Measurements from ENCODE around the gene KLHDC7A.

Gene KLHDC7A

GRCh38 chr1:18511149-18511873 is 30.6 kb downstream of the KLHDC7A start:
- no peak for DNase-seq

GRCh38 chr1:18511874-18512150 is 31.1 kb downstream of the KLHDC7A start:
- no peak for DNase-seq

DNA sequence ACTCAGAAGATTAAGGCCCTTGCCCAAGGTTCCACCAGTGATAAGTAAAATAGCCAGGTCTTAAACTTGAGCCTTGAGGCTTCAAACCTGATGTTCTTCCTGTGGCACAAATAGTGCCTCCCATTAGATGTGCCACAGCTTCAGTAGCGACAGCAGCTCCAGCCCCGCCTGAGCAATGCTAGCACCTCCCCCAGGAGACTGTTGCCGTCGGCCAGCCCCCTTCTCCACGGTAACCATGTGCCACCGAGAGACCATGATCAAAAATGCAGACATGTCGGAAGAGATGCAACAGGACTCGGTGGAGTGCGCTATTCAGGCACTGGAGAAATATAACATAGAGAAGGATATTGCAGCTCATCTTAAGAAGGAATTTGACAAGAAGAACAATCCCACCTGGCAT is 32.2 kb downstream of the KLHDC7A start:
- no peak for DNase-seq

- DNase-seq: no peak
These were observed 33.3 kb downstream of the KLHDC7A start for GRCh38 chr1:18513995-18514394.

- no peak for DNase-seq
These were observed 34.5 kb downstream of the KLHDC7A start for GRCh38 chr1:18515120-18515667.

DNA sequence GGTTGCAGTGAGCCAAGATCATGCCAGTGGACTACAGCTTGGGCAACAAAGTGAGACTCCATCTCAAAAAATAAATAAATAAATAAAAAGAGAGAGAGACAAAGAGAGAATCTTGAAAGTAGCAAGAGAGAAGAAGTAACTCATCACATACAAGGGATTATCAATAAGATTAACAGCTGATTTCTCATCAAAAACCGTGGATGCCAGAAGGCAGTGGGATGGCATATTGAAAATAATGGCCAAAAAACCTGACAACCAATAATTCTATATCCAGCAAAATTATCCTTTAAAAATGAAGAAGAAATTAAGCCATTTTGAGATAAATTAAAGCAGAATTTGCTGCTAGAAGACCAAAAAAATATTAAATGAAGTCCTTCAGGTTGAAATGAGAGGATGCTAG is 35.7 kb downstream of the KLHDC7A start:
- DNase-seq: no peak

GRCh38 chr1:18526436-18527275 is 45.9 kb downstream of the KLHDC7A start:
- DNase-seq: no peak

- DNase-seq: no peak
These were observed 46.8 kb downstream of the KLHDC7A start for GRCh38 chr1:18527514-18527913.

- DNase-seq: no peak
These were observed 47.2 kb downstream of the KLHDC7A start for GRCh38 chr1:18527921-18528320.

GRCh38 chr1:18528616-18529015 is 47.9 kb downstream of the KLHDC7A start:
- no peak for DNase-seq

DNA sequence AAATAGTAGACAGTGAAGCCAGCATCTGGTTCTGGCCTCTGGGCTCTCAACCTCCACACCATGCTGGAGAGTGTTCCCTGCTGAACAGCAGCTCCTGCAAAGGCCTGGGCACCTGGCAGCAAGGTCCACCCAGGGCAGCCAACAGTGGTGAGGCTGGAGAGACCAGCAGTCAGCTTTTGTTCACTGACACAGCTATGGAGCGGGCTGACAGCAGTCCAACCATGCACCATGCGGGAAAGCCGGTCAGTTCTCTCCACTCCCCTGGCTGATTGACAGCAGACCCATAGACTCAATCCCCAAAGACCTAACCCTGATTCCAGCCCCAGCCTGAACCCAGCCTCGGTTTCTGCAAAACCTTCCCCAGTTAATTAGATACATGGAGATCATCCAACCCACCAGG is 49.0 kb downstream of the KLHDC7A start:
- no peak for DNase-seq

DNA sequence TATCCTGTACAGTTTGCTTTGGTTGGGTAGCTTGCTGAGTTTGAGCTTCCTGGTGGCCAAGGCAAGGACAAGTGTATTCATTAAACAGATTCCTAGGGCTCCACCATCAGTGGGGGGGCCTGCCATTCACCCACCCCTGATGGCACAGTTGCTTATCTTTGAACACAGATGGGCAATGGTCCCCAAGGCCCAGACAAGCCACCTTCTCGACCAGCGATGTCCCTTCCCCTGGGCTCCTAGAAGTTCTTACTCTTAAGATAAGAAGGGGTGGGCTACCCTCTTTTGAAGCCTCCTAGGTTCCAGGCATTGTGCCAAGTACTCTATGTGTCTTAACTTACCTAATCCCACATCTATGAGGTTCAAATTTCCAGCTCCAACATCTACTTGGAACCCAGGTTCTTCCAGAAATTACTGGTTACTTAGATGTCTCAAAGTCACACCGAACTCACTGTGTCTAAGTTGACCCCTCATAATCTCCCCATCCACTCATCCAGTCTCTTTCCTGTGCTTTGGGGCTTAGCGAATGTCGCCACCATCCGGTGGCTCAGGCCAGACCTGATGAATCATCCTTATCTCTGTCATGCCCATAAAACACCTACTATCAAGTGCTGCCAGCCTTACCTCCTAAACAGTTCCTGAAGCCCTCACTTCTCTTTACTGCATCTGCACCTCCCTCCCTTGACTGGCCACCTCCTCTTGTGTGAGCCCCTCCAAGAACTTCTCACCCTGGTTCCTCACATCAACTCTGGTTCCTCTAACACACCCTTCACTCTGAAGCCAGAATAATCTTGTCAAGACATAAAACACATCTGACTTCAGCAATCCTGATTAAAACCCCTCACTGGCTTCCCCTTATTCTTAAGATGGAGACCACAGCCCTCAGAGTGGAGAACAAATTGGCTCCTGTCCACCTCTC is 50.1 kb downstream of the KLHDC7A start:
- DNase-seq: no peak

DNA sequence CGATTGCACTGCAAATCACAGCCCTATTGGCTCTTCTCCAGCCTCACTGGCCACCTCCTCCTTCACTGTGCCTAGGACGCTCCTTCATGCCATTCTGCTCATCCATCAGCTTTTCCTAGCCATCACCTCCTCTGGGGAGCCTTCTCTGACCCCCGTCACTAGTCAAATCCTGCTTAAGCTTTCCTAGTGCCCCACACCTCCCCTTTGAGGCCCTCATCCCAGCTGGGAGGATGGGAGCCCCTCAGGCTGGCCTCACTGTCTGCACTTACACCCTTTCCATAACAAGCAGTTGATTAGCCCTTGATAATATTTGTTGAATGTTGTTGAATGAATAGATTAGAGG is 50.7 kb downstream of the KLHDC7A start:
- DNase-seq: no peak

DNA sequence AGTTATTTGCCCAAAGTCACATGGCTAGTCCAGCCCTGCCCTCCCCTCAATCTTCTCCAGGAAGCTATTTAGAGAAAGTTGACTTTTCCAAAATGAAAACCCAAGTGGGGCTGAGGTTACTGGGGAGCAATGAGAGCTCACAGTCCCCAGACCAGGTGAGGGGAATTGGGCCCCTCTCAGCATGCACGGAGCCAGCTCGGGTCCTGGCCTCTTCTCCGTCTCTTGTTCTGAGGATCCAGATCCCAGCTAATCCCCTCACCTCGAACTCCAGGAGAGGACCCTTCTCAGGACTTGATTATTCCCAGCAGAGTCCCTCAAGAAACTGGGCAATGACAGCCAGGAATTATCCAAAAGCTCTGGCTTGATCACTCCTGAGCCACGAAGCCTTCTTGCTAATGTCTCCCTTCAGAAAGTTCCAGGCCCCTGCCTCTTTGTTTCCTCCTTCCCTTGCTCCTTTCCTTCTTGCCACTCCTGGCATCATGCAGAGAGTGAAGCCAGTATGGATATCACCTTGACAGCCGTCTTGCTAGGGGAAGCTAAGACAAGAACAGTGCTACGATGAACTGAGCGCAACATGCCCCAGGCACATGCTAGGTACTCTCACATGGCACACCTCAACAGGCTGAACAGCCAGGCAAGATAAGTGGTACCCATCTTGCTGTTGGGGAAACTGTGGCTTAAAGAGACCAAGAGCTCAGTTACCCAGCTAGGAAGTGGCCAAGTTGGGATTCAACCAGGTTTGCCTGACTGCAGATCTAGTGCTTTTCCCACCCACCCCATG is 51.9 kb downstream of the KLHDC7A start:
- DNase-seq: no peak

- DNase-seq: no peak
These were observed 52.5 kb downstream of the KLHDC7A start for GRCh38 chr1:18533259-18533658.

- DNase-seq: no peak
These were observed 54.1 kb downstream of the KLHDC7A start for GRCh38 chr1:18534810-18535205.
